Measurements from ENCODE around the gene DNAJC21. TPM values are rescaled to one million over a fixed set of nuclear protein-coding genes. Genes with fewer than 3 reads are reported as not detected.

The DNAJC21 gene
- total RNA-seq, 2 donors from 2014 or later = 30.6 to 36.5 TPM

- Histone ChIP-seq H3K4me1 (replicated peaks) (no peaks in the 10 kb centered on the region), H3K4me3 (no peak overlapping the region), H3K27ac (no peak overlapping the region), H3K9me3 (no peaks in the 10 kb centered on the region), H3K27me3 (replicated peaks; ENCODE audit: insufficient read depth) (no peaks in the 10 kb centered on the region), H3K36me3 (no peaks in the 10 kb centered on the region)
- no peak for DNase-seq (ENCODE audit: low spot score)
- 64% methylated on average over 3 of the region's 3 CpGs for WGBS
- TF ChIP-seq POLR2A (IDR thresholded peaks at IDR 0.05) (no peak), POLR2AphosphoS5 (IDR thresholded peaks at IDR 0.05) (no peak), CTCF (IDR thresholded peaks at IDR 0.05) (no peak)
- intact Hi-C loops (cut with DNase I) = no loop called here
Measured at GRCh38 chr5:35001842-35002241, 72.5 kb downstream of the DNAJC21 start.

DNA sequence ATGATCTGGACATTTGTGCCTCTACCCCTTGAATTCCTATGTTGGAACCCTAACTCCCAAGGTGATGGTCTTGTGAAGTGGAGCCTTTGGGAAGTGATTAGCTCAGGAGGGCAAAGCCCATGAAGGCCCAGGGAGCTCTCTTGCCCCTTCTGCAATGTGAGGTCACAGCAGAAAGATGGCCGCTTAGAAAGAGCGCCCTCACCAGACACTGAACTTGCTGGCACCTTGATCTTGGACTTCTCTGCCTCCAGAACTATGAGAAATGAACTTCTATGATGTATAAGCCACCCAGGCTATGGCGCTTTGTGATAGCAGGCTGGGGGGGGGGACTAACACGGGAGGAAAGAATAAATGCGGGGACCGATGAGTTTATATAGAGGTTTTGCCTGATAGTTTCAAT lies 73.1 kb downstream of the DNAJC21 start:
- no peaks in the 10 kb centered on the region for H3K4me1 ChIP-seq (replicated peaks)
- no peaks in the 10 kb centered on the region for H3K36me3 ChIP-seq
- no peak overlapping the region for H3K27ac ChIP-seq
- no peak for TF ChIP-seq POLR2A (IDR thresholded peaks at IDR 0.05)
- no peak for TF ChIP-seq POLR2AphosphoS5 (IDR thresholded peaks at IDR 0.05)
- no peak for TF ChIP-seq CTCF (IDR thresholded peaks at IDR 0.05)
- H3K4me3 ChIP-seq = no peak overlapping the region
- no peaks in the 10 kb centered on the region for H3K27me3 ChIP-seq (replicated peaks; ENCODE audit: insufficient read depth)
- H3K9me3 ChIP-seq = no peaks in the 10 kb centered on the region
- intact Hi-C loops (cut with DNase I) = no loop called here
- no peak for DNase-seq (ENCODE audit: low spot score)
- WGBS = 94% methylated on average over 6 of the region's 6 CpGs

DNA sequence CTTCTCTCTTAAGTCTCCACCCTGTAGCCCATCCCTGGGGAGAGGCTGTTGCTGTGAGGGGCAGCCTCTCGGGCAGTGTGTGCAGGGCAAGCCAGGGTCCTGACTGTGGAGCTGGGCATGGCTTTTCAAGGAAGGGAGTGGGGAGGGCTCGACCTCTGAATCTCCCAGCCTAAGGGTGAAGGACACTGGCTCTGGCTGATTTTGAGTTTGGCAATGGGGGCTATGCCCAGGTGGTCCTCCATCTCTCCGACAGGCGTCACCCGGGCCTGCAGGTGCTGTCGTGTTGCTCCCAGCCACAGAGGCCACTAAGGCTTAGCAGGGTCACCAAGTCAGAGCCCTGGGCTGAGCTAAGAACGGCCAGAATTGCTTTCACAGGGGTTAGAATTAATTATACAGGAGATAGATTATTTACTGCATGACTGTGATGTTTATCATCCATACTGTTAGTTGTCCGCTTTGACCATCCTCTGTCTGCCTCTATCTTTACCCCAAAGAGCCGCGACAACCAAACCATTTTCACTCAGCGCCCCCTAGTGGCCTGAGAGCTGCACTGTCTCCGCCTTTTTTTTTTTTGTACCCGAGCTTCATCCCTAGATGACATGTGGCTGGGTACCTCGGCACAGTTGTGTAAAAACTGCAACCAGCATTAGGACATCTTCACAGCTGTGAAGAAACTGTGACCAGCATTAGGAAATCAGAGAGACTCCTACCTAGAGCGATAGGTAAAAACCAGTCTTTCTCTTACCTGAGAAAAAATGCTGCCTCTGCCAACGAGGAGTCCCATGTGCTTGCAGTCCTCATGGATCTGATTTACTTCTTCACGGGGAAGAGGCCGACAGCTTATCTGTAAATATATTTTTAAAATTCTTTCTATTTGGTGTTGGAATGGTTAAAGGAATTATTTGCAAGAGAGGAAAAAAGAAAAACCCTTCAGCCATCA lies 73.9 kb downstream of the DNAJC21 start:
- WGBS = 44% methylated on average over 18 of the region's 18 CpGs
- H3K4me1 ChIP-seq (replicated peaks) = no peaks in the 10 kb centered on the region
- TF ChIP-seq POLR2A (IDR thresholded peaks at IDR 0.05) = no peak
- TF ChIP-seq CTCF (IDR thresholded peaks at IDR 0.05) = peak; percentile 33 to 65 (median 57)
- H3K4me3 ChIP-seq = no peak overlapping the region
- intact Hi-C loops (cut with DNase I) = no loop called here
- H3K9me3 ChIP-seq = no peaks in the 10 kb centered on the region
- H3K27ac ChIP-seq = no peak overlapping the region
- peak; percentile 9 for DNase-seq (ENCODE audit: low spot score)
- H3K27me3 ChIP-seq (replicated peaks; ENCODE audit: insufficient read depth) = no peaks in the 10 kb centered on the region
- H3K36me3 ChIP-seq = no peaks in the 10 kb centered on the region

GRCh38 chr5:35004200-35004599 lies 74.8 kb downstream of the DNAJC21 start:
- Histone ChIP-seq H3K9me3 (no peaks in the 10 kb centered on the region), H3K27ac (no peak overlapping the region), H3K36me3 (no peaks in the 10 kb centered on the region), H3K4me3 (no peak overlapping the region), H3K4me1 (replicated peaks) (no peaks in the 10 kb centered on the region), H3K27me3 (replicated peaks; ENCODE audit: insufficient read depth) (no peaks in the 10 kb centered on the region)
- WGBS = 67% methylated on average over 5 of the region's 5 CpGs
- DNase-seq (ENCODE audit: low spot score) = no peak
- intact Hi-C loops (cut with DNase I) = no loop called here
- TF ChIP-seq CTCF (IDR thresholded peaks at IDR 0.05) = no peak
- TF ChIP-seq POLR2A (IDR thresholded peaks at IDR 0.05) = no peak
- TF ChIP-seq POLR2AphosphoS5 (IDR thresholded peaks at IDR 0.05) = no peak

DNA sequence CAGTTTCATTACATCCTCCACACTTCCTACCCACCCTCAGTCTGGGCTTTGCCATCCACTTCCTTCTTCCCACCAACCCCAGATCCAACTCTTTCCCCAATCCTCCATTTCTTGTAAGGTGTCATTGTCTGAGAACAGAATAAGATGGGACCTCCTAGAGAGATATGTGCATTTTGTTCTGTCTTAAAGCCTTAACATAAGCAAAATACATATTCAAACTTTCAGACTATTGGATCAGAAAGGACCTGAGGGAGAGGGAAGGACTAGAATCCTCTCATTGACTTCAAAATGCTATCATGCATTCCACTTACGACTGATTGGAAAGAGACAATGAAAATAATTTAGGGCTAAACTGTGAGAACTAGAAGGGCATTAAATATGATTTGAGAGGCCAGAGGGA lies 75.4 kb downstream of the DNAJC21 start:
- TF ChIP-seq CTCF (IDR thresholded peaks at IDR 0.05) (no peak), POLR2A (IDR thresholded peaks at IDR 0.05) (no peak), POLR2AphosphoS5 (IDR thresholded peaks at IDR 0.05) (no peak)
- WGBS = 96% methylated on average over 1 of the region's 1 CpG
- Histone ChIP-seq H3K27me3 (replicated peaks; ENCODE audit: insufficient read depth) (no peaks in the 10 kb centered on the region), H3K4me1 (replicated peaks) (no peaks in the 10 kb centered on the region), H3K27ac (no peak overlapping the region), H3K9me3 (no peaks in the 10 kb centered on the region), H3K36me3 (no peaks in the 10 kb centered on the region), H3K4me3 (no peak overlapping the region)
- intact Hi-C loops (cut with DNase I) = no loop called here
- no peak for DNase-seq (ENCODE audit: low spot score)
